Progenitor cell of endocrine pancreas (in vitro differentiated cells): ENCODE data around the gene SLC31A2. TPM values are rescaled to one million over a fixed set of nuclear protein-coding genes. Genes with fewer than 3 reads are reported as not detected.
"Not testable (repeated sequence)": the region's sequence is repeated elsewhere in the genome, so short reads cannot be mapped to it uniquely, and the experiment has no call there.

Experiments
- DNase-seq: peaks from one replicate; pipeline ENCODE4 v3.0.0; 2021; ENCODE audit warnings: low spot score; ENCODE audit not compliant: unreplicated experiment
- H3K27ac Mint-ChIP-seq: 2 replicates; pipeline ENCODE4 v1.8.0; 2021; ENCODE audit warnings: mild to moderate bottlenecking, moderate library complexity, mixed read lengths
- H3K27me3 Mint-ChIP-seq: 2 replicates; pipeline ENCODE4 v1.8.0; 2021; ENCODE audit warnings: mixed read lengths
- H3K36me3 Mint-ChIP-seq: 2 replicates; pipeline ENCODE4 v1.8.0; 2022; ENCODE audit warnings: mixed read lengths; ENCODE audit not compliant: insufficient read depth
- H3K4me1 Mint-ChIP-seq: 2 replicates; pipeline ENCODE4 v1.8.0; 2021; ENCODE audit warnings: low read depth, mixed read lengths
- H3K4me3 Mint-ChIP-seq: 2 replicates; pipeline ENCODE4 v1.8.0; 2021; ENCODE audit warnings: low read depth, mild to moderate bottlenecking, moderate library complexity, mixed read lengths
- H3K9me3 Mint-ChIP-seq: 2 replicates; pipeline ENCODE4 v1.8.0; 2021; ENCODE audit warnings: low read depth, mixed read lengths
- CTCF ChIP-seq: fragments of 200-600 bp; sonication (generic); IDR thresholded peaks from one replicate; pipeline ENCODE4 v1.5.0; 2021; ENCODE audit warnings: antibody characterized with exemption, mild to moderate bottlenecking; ENCODE audit not compliant: unreplicated experiment
- total RNA-seq: library from RNA; stranded (reverse); gene quantifications from 2 replicates; pipeline ENCODE4 v1.2.1, GENCODE V29; 2021

Gene SLC31A2
- total RNA-seq, 1 donor from 2014 or later: 3.3 TPM

GRCh38 chr9:113148781-113149510 is 1.9 kb upstream of the SLC31A2 start:
- H3K27ac Mint-ChIP-seq: no peak overlapping the region
- no peak overlapping the region for H3K4me3 Mint-ChIP-seq
- H3K27me3 Mint-ChIP-seq: peaks cover 23% of the 10 kb centered on the region
- H3K36me3 Mint-ChIP-seq: no peaks in the 10 kb centered on the region
- H3K4me1 Mint-ChIP-seq: peaks cover 11% of the 10 kb centered on the region
- no peak for TF ChIP-seq CTCF
- DNase-seq: no peak
- H3K9me3 Mint-ChIP-seq: no peaks in the 10 kb centered on the region

- H3K36me3 Mint-ChIP-seq, DNase-seq, H3K4me3 Mint-ChIP-seq, H3K9me3 Mint-ChIP-seq, H3K27ac Mint-ChIP-seq: not testable (repeated sequence)
- peaks cover 22% of the 10 kb centered on the region for H3K27me3 Mint-ChIP-seq
- peaks cover 11% of the 10 kb centered on the region for H3K4me1 Mint-ChIP-seq
Observed at GRCh38 chr9:113149561-113149960, 1.2 kb upstream of the SLC31A2 start.

GRCh38 chr9:113151696-113152630 is 1.2 kb downstream of the SLC31A2 start:
- peaks cover 11% of the 10 kb centered on the region for H3K4me1 Mint-ChIP-seq
- no peak overlapping the region for H3K27ac Mint-ChIP-seq
- H3K4me3 Mint-ChIP-seq: peak overlapping the region; percentile 80
- no peak for DNase-seq
- no peaks in the 10 kb centered on the region for H3K36me3 Mint-ChIP-seq
- no peak for TF ChIP-seq CTCF
- no peaks in the 10 kb centered on the region for H3K9me3 Mint-ChIP-seq
- peaks cover 11% of the 10 kb centered on the region for H3K27me3 Mint-ChIP-seq

- Mint-ChIP-seq H3K27me3 (peaks cover 11% of the 10 kb centered on the region), H3K36me3 (no peaks in the 10 kb centered on the region), H3K4me1 (peaks cover 11% of the 10 kb centered on the region), H3K27ac (no peak overlapping the region), H3K9me3 (no peaks in the 10 kb centered on the region), H3K4me3 (peak overlapping the region; percentile 80)
- TF ChIP-seq CTCF: no peak
- no peak for DNase-seq
Observed at GRCh38 chr9:113152699-113153098, 1.9 kb downstream of the SLC31A2 start.

GRCh38 chr9:113153599-113153998 is 2.8 kb downstream of the SLC31A2 start:
- Mint-ChIP-seq H3K27ac (no peak overlapping the region), H3K4me3 (no peak overlapping the region), H3K36me3 (peaks cover 3% of the 10 kb centered on the region), H3K27me3 (peaks cover 11% of the 10 kb centered on the region), H3K4me1 (peaks cover 11% of the 10 kb centered on the region), H3K9me3 (no peaks in the 10 kb centered on the region)
- TF ChIP-seq CTCF: no peak
- no peak for DNase-seq
